Mammary epithelial cell (primary cell): ENCODE data around the gene ANKDD1B.

Source experiments
- CTCF ChIP-seq, 2 donors: IDR thresholded peaks in 1 of 2; conservative IDR thresholded peaks in 1 of 2; 2 replicates each; pipeline ENCODE4 v1.5.1; 2011 to 2012; ENCODE audit warnings: inconsistent platforms in 2 of 2, low read length in 2 of 2, mild to moderate bottlenecking in 2 of 2, control low read depth in 1 of 2, low read depth in 1 of 2; ENCODE audit not compliant: insufficient read depth in 1 of 2; ENCODE audit errors: extremely low read depth in 1 of 2
- EZH2 ChIP-seq: IDR thresholded peaks from 2 replicates; pipeline ENCODE4 v1.6.1; 2012; ENCODE audit warnings: low read length, inconsistent platforms, borderline replicate concordance

- TF ChIP-seq CTCF (conservative IDR thresholded peaks at IDR 0.05 in 1 of 2, IDR thresholded peaks at IDR 0.05 in 1 of 2; ENCODE audit: extremely low read depth in 1 of 2, insufficient read depth in 1 of 2, low read depth in 1 of 2, low read length in 2 of 2) = no peak
- no peak for TF ChIP-seq EZH2
Observed at GRCh38 chr5:75639535-75640311, 28.5 kb downstream of the ANKDD1B start.
